Stimulated activated CD8-positive, alpha-beta memory T cell treated with anti-CD3 and anti-CD28 coated beads, Interleukin-15, amount 100 ng/mL, for 1 hour (primary cell): ENCODE data around the gene CYBRD1.
"Not testable (repeated sequence)": the region's sequence is repeated elsewhere in the genome, so short reads cannot be mapped to it uniquely, and the experiment has no call there.

Experiments used
- DNase-seq: peaks from one replicate; pipeline ENCODE4 v3.0.0-alpha.2; 2020; ENCODE audit warnings: low read depth

CYBRD1 gene

DNA sequence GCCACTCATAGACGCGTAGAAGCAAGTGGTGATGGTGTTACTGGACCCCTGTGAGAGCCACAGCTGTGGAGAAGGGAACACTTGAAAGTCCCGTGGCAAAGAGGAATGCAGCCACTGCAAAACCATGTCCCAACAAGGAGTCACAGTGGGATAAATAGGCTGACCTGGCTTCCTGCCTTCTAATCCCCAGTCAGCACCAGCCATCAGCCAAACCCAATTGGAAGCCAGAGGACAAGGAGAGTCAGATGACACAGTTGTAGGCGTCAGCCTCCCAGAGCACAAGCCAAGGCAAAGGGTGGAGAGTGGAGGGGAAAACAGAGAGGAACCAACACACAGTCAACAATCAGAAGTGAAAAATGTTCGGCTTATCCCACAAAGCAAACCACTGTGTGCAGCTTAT is 5.5 kb upstream of the CYBRD1 start:
- no peak for DNase-seq

- no peak for DNase-seq
These were observed 1.8 kb upstream of the CYBRD1 start for GRCh38 chr2:171520471-171520870.

- no peak for DNase-seq
These were observed 768 bp upstream of the CYBRD1 start for GRCh38 chr2:171521361-171522051.

GRCh38 chr2:171522788-171523087 is 464 bp downstream of the CYBRD1 start:
- no peak for DNase-seq

- DNase-seq, result no peak
These were observed 1.1 kb downstream of the CYBRD1 start for GRCh38 chr2:171523088-171524017.

DNA sequence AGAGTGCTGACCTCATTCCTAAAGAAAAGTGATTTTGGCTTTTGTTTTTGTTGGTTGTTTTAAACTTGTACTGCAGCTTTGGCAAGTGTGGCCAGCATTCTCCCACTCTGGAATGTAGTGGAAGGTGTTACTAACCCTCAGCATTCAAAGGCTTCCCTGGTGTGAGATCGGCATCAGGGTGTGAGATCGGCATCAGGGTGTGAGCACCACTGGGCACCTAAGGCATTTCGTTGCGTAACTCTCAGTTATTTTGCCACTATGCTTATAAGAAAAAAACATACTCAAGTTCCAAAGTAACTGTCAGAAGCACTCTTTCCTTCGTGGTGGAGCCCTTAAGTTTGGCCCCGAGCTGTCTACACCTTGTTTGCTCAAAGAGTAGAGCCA is 1.7 kb downstream of the CYBRD1 start:
- DNase-seq, result no peak

GRCh38 chr2:171529914-171530313 is 7.6 kb downstream of the CYBRD1 start:
- DNase-seq, result no peak

DNA sequence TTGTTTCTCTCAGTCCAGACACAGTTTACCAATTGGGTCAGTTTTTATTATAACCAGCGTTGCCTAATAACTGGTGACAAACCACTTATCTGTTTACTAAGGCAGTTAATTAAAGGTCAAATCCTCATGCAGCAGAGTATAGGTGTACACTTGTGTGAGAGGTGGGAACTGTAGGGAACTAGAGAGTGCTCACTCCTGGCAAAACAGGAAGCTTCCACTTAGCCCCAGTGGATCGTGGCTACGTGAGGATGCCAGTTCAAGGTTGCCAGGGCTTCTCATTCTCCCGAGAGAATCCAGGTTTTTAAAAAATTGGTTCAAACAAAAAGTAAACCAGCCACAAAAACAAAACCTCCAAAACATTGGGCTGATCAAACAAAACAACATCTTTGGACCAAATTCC is 8.1 kb downstream of the CYBRD1 start:
- no peak for DNase-seq

GRCh38 chr2:171530859-171531258 is 8.6 kb downstream of the CYBRD1 start:
- not testable (repeated sequence) for DNase-seq

DNA sequence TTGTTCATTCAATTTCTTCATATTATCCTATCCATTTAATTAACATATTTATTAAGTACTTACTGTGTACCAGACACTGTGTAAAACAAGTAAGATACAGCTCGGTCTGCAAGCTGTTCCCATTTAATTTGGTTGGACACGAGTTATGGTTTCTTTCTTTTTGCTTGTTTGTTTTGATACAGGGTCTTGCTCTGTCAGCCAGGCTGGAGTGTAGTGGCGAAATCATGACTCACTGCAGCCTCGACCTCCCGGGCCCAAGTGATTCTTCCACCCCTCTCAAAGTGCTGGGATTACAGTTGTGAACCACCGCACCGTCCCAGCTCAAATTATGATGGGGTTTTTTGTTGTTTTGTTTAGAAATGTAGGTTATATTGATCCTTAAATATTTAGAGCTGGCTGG is 9.0 kb downstream of the CYBRD1 start:
- no peak for DNase-seq

- no peak for DNase-seq
These were observed 9.7 kb downstream of the CYBRD1 start for GRCh38 chr2:171531836-171532450.

- DNase-seq, result no peak
These were observed 11.1 kb downstream of the CYBRD1 start for GRCh38 chr2:171533331-171533730.

GRCh38 chr2:171535528-171535927 is 13.3 kb downstream of the CYBRD1 start:
- DNase-seq, result not testable (repeated sequence)

DNA sequence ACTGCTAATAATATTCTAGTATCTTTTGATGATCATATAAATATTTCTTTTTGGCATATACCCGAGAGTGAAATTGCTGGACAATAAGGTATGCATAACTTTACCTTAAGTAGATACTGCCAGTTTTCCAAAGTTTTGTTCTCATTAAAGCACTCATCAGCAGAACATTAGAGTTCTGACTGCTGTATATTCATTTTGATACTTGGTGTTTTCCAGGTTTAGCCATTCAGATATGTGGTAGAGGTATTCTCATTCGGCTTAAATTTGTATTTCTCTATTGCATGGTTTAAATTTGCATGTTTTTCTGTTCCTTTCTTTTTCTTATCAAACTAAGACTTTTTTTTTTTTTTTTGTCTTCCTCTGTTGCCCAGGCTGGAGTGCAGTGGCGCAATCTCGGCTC is 18.2 kb downstream of the CYBRD1 start:
- no peak for DNase-seq

GRCh38 chr2:171541202-171541887 is 19.1 kb downstream of the CYBRD1 start:
- DNase-seq, result no peak

GRCh38 chr2:171545086-171545485 is 22.8 kb downstream of the CYBRD1 start:
- no peak for DNase-seq

DNA sequence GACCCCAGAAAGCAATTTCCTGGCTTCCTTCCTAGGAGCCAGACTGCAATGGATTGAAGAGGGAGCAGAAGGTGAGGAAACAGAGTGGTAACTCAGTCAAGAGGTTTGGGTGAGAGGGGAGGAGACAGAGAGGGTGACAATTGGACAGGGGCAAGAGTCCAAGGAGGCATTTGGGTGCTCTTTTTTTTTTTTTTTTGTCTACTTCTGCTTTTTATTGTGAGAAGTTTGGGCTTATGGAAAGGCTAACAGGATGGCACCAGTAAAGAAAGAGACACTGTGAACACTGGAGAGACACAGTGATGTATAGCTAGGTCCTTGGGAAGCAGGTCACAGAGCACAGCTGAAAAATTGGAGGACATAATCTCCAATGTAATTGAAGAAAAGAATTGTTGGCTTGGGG is 25.0 kb downstream of the CYBRD1 start:
- DNase-seq, result no peak

- no peak for DNase-seq
These were observed 25.4 kb downstream of the CYBRD1 start for GRCh38 chr2:171547720-171548119.

DNA sequence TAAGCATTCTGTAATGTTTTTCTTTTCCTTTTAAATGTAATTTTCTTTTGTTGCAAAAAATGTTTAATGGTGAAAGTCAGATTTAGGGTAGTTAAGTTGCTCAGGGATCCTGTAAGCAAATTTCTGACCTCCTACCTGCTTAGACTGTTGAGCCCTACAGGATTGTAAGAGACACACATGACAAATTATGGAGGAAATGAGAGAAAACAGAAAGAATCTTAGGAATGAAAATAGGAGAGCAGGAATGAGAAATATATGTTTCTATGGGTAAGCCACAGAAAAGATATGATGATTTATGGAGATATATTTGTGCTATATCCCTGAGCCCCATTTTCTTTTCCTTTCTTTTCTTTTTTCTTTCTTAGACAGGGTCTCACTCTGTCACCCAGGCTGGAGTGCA is 28.3 kb downstream of the CYBRD1 start:
- DNase-seq, result no peak

GRCh38 chr2:171551836-171552235 is 29.6 kb downstream of the CYBRD1 start:
- DNase-seq, result no peak

GRCh38 chr2:171553236-171553635 is 31.0 kb downstream of the CYBRD1 start:
- no peak for DNase-seq

- no peak for DNase-seq
These were observed 31.6 kb downstream of the CYBRD1 start for GRCh38 chr2:171553858-171554257.
